HEK293 (cell line): ENCODE data around the gene RASSF1.

Experiments
- CTCF ChIA-PET: fragments of 350-600 bp; formaldehyde crosslinking; extraction: SDS; loops from one replicate; lab custom pipeline; 2021; ENCODE audit warnings: antibody characterized with exemption; lab: Yijun Ruan, JAX
- POLR2A ChIA-PET: fragments of 300-600 bp; formaldehyde crosslinking; extraction: SDS; loops from one replicate; lab custom pipeline; 2020; ENCODE audit warnings: antibody characterized with exemption, inconsistent platforms; lab: Yijun Ruan, JAX
- H3K27ac ChIP-seq: fragments of 200-500 bp; sonication (Bioruptor generic); 2 replicates; pipeline ENCODE4 v1.5.1; 2014; ENCODE audit warnings: low read depth, low read length, control low read depth, inconsistent platforms; ENCODE audit errors: extremely low read depth
- H3K36me3 ChIP-seq, 2 experiments: fragments of 200-500 bp in 1 of 2; sonication (Bioruptor generic) in 1 of 2; 1 replicate in 1 of 2; 2 replicates in 1 of 2; pipeline ENCODE4 v1.5.1; 2014 to 2017; ENCODE audit warnings: inconsistent platforms in 2 of 2, low read length in 2 of 2; ENCODE audit not compliant: control insufficient read depth in 2 of 2, insufficient read depth in 1 of 2
- H3K4me1 ChIP-seq: fragments of 200-500 bp; sonication (Bioruptor generic); 2 replicates; pipeline ENCODE4 v1.5.1; 2014; ENCODE audit warnings: mild to moderate bottlenecking, low read length, inconsistent platforms; ENCODE audit not compliant: control insufficient read depth, insufficient read depth
- H3K4me3 ChIP-seq: 2 replicates; pipeline ENCODE4 v1.5.1; 2011; ENCODE audit warnings: low read depth, mild to moderate bottlenecking, control low read depth, low read length, moderate library complexity
- H3K9me3 ChIP-seq: fragments of 200-500 bp; sonication (Bioruptor generic); 2 replicates; pipeline ENCODE4 v1.5.1; 2014; ENCODE audit warnings: low read depth, low read length, inconsistent platforms; ENCODE audit not compliant: control insufficient read depth, insufficient read depth
- GLIS1 ChIP-seq: fragments of 450-650 bp; formaldehyde crosslinking; IDR thresholded peaks from 2 replicates; pipeline ENCODE4 v1.5.1; 2016; ENCODE audit warnings: missing biosample characterization, missing genetic modification characterization
- GLIS2 ChIP-seq: fragments of 450-650 bp; formaldehyde crosslinking; IDR thresholded peaks from 2 replicates; pipeline ENCODE4 v1.5.1; 2016; ENCODE audit warnings: missing biosample characterization, missing genetic modification characterization
- HIC1 ChIP-seq: fragments of 450-650 bp; formaldehyde crosslinking; IDR thresholded peaks from 2 replicates; pipeline ENCODE4 v1.5.1; 2016; ENCODE audit warnings: missing biosample characterization, missing genetic modification characterization
- MYNN ChIP-seq: fragments of 450-650 bp; formaldehyde crosslinking; IDR thresholded peaks from 2 replicates; pipeline ENCODE4 v1.5.1; 2016; ENCODE audit warnings: missing biosample characterization, missing genetic modification characterization, borderline replicate concordance
- MZF1 ChIP-seq: fragments of 450-650 bp; formaldehyde crosslinking; IDR thresholded peaks from 2 replicates; pipeline ENCODE4 v1.5.1; 2017; ENCODE audit warnings: missing biosample characterization, missing genetic modification characterization, borderline replicate concordance
- PRDM6 ChIP-seq: fragments of 450-650 bp; formaldehyde crosslinking; IDR thresholded peaks from 2 replicates; pipeline ENCODE4 v1.5.1; 2017; ENCODE audit warnings: missing biosample characterization, missing genetic modification characterization
- SP7 ChIP-seq: fragments of 450-650 bp; formaldehyde crosslinking; IDR thresholded peaks from 2 replicates; pipeline ENCODE4 v1.5.1; 2016; ENCODE audit warnings: missing biosample characterization, missing genetic modification characterization
- ZBTB17 ChIP-seq: fragments of 450-650 bp; formaldehyde crosslinking; IDR thresholded peaks from 2 replicates; pipeline ENCODE4 v1.5.1; 2016; ENCODE audit warnings: missing biosample characterization, missing genetic modification characterization
- ZBTB26 ChIP-seq: fragments of 450-650 bp; formaldehyde crosslinking; optimal IDR thresholded peaks from 2 replicates; pipeline ENCODE3; 2016; ENCODE audit warnings: missing biosample characterization, mild to moderate bottlenecking, missing genetic modification characterization
- ZFP3 ChIP-seq: fragments of 450-650 bp; formaldehyde crosslinking; IDR thresholded peaks from 2 replicates; pipeline ENCODE4 v1.5.1; 2016; ENCODE audit warnings: low read depth, missing biosample characterization, missing genetic modification characterization
- ZIC2 ChIP-seq: fragments of 450-650 bp; formaldehyde crosslinking; IDR thresholded peaks from 2 replicates; pipeline ENCODE4 v1.5.1; 2016; ENCODE audit warnings: missing biosample characterization, missing genetic modification characterization
- ZNF23 ChIP-seq: fragments of 450-650 bp; formaldehyde crosslinking; IDR thresholded peaks from 2 replicates; pipeline ENCODE4 v1.5.1; 2016; ENCODE audit warnings: missing biosample characterization, missing genetic modification characterization, borderline replicate concordance
- ZNF24 ChIP-seq: fragments of 450-650 bp; formaldehyde crosslinking; IDR thresholded peaks from 2 replicates; pipeline ENCODE4 v1.5.1; 2016; ENCODE audit warnings: missing biosample characterization, missing genetic modification characterization
- ZNF449 ChIP-seq: fragments of 450-650 bp; formaldehyde crosslinking; IDR thresholded peaks from 2 replicates; pipeline ENCODE4 v1.5.1; 2017; ENCODE audit warnings: missing biosample characterization, mild to moderate bottlenecking, missing genetic modification characterization, moderate library complexity
- ZNF48 ChIP-seq: fragments of 450-650 bp; formaldehyde crosslinking; IDR thresholded peaks from 2 replicates; pipeline ENCODE4 v1.5.1; 2016; ENCODE audit warnings: missing biosample characterization, missing genetic modification characterization
- ZNF501 ChIP-seq: fragments of 450-650 bp; formaldehyde crosslinking; IDR thresholded peaks from 2 replicates; pipeline ENCODE4 v1.5.1; 2016; ENCODE audit warnings: missing biosample characterization, missing genetic modification characterization
- ZNF548 ChIP-seq: fragments of 450-650 bp; formaldehyde crosslinking; IDR thresholded peaks from 2 replicates; pipeline ENCODE4 v1.5.1; 2016; ENCODE audit warnings: missing biosample characterization, missing genetic modification characterization
- ZNF580 ChIP-seq: fragments of 450-650 bp; formaldehyde crosslinking; IDR thresholded peaks from 2 replicates; pipeline ENCODE4 v1.5.1; 2016; ENCODE audit warnings: missing biosample characterization, missing genetic modification characterization
- ZNF600 ChIP-seq: fragments of 450-650 bp; formaldehyde crosslinking; IDR thresholded peaks from 2 replicates; pipeline ENCODE4 v1.5.1; 2016; ENCODE audit warnings: missing biosample characterization, missing genetic modification characterization
- ZNF701 ChIP-seq: fragments of 450-650 bp; formaldehyde crosslinking; IDR thresholded peaks from 2 replicates; pipeline ENCODE4 v1.5.1; 2016; ENCODE audit warnings: missing biosample characterization, missing genetic modification characterization
- ZNF791 ChIP-seq: fragments of 450-650 bp; formaldehyde crosslinking; IDR thresholded peaks from 2 replicates; pipeline ENCODE4 v1.5.1; 2016; ENCODE audit warnings: missing biosample characterization, missing genetic modification characterization
- ZSCAN18 ChIP-seq: fragments of 450-650 bp; formaldehyde crosslinking; IDR thresholded peaks from 2 replicates; pipeline ENCODE4 v1.5.1; 2016; ENCODE audit warnings: missing biosample characterization, missing genetic modification characterization

The RASSF1 gene

GRCh38 chr3:50358355-50358910 lies 17.8 kb upstream of the RASSF1 start:
- no peak for TF ChIP-seq ZSCAN18
- no peak for TF ChIP-seq MZF1 (tag by site-specific recombination)
- no peak for TF ChIP-seq ZNF23 (tag by site-specific recombination)
- TF ChIP-seq ZIC2 = peak; percentile 65
- TF ChIP-seq MYNN = no peak
- no peak for TF ChIP-seq ZNF548 (tag by site-specific recombination)
- peak; percentile 25; the same call in 1 of the 2 replicates for TF ChIP-seq GLIS1 (tag by site-specific recombination)
- TF ChIP-seq ZNF449 (tag by site-specific recombination) = no peak
- no peak for TF ChIP-seq ZNF48
- no peak for TF ChIP-seq ZNF701 (tag by site-specific recombination)
- TF ChIP-seq ZNF791 = no peak
- no peak for TF ChIP-seq ZNF580 (tag by site-specific recombination)
- TF ChIP-seq ZNF600 = no peak
- TF ChIP-seq GLIS2 = peak; percentile 55
- no peak for TF ChIP-seq HIC1 (tag by site-specific recombination)
- TF ChIP-seq ZNF24 (tag by site-specific recombination) = no peak
- H3K4me3 ChIP-seq = peak overlapping the region; percentile 82
- H3K9me3 ChIP-seq = no peaks in the 10 kb centered on the region
- ChIA-PET POLR2A (no interaction called here), CTCF (no interaction called here)
- H3K27ac ChIP-seq = peak overlapping the region; percentile 84
- peaks cover 0 to 53% of the 10 kb centered on the region in 2 experiments; a peak in 1 of 3 replicates for H3K36me3 ChIP-seq
- no peaks in the 10 kb centered on the region for H3K4me1 ChIP-seq

GRCh38 chr3:50357481-50357880 lies 16.8 kb upstream of the RASSF1 start:
- no peaks in the 10 kb centered on the region for H3K9me3 ChIP-seq
- POLR2A ChIA-PET = interaction anchor here (1.1 to 1.9 kb wide), 4 partner anchors 10 to 124 kb away, joined by 3 to 12 read pairs (median 4); partner anchors contain the start of gene ZMYND10
- peaks cover 0 to 61% of the 10 kb centered on the region in 2 experiments; a peak in 1 of 3 replicates for H3K36me3 ChIP-seq
- no peak for TF ChIP-seq ZBTB26 (tag by site-specific recombination)
- no peak for TF ChIP-seq PRDM6 (tag by site-specific recombination)
- TF ChIP-seq SP7 (tag by site-specific recombination) = no peak
- TF ChIP-seq ZNF501 (tag by site-specific recombination) = no peak
- no peak for TF ChIP-seq ZBTB17
- TF ChIP-seq ZFP3 = no peak
- H3K4me1 ChIP-seq = no peaks in the 10 kb centered on the region
- CTCF ChIA-PET = interaction anchor here (1.0 kb wide), 1 partner anchor 319 kb away, joined by 3 read pairs; no protein-coding TSS in a partner anchor
- peak overlapping the region; percentile 82 for H3K4me3 ChIP-seq
- H3K27ac ChIP-seq = no peak overlapping the region
